H9 (cell line): ENCODE data around the gene KIAA1614. TPM values are rescaled to one million over a fixed set of nuclear protein-coding genes. Genes with fewer than 3 reads are reported as not detected.

Experiments used
- DNase-seq: peaks from one replicate; pipeline ENCODE4 v3.0.0-alpha.2; 2017
- H2AFZ ChIP-seq: one replicate; pipeline ENCODE4 v1.6.1; 2013; ENCODE audit warnings: mild to moderate bottlenecking, low read length, control low read depth, moderate library complexity
- H2AK5ac ChIP-seq: 2 replicates; pipeline ENCODE4 v1.6.1; 2013; ENCODE audit warnings: low read length, control low read depth, mixed read lengths; ENCODE audit not compliant: insufficient read length
- H2BK120ac ChIP-seq: one replicate; pipeline ENCODE4 v1.6.1; 2013; ENCODE audit warnings: low read depth, mild to moderate bottlenecking, low read length, control low read depth, inconsistent platforms; ENCODE audit not compliant: poor library complexity, severe bottlenecking
- H2BK12ac ChIP-seq: 2 replicates; pipeline ENCODE4 v1.6.1; 2013; ENCODE audit warnings: low read length, control low read depth, mixed read lengths, low read depth; ENCODE audit not compliant: insufficient read length
- H2BK15ac ChIP-seq: 2 replicates; pipeline ENCODE4 v1.6.1; 2013; ENCODE audit warnings: low read depth, low read length, control low read depth
- H2BK20ac ChIP-seq: one replicate; pipeline ENCODE4 v1.6.1; 2013; ENCODE audit warnings: low read depth, mild to moderate bottlenecking, low read length, control low read depth, inconsistent platforms; ENCODE audit not compliant: poor library complexity, severe bottlenecking
- H2BK5ac ChIP-seq: 2 replicates; pipeline ENCODE4 v1.6.1; 2013; ENCODE audit warnings: low read length, control low read depth, mixed read lengths; ENCODE audit not compliant: insufficient read length
- H3K14ac ChIP-seq: 2 replicates; pipeline ENCODE4 v1.6.1; 2013; ENCODE audit warnings: low read length, control low read depth; ENCODE audit not compliant: insufficient read depth
- H3K18ac ChIP-seq: 2 replicates; pipeline ENCODE4 v1.6.1; 2013; ENCODE audit warnings: low read depth, mild to moderate bottlenecking, mixed read lengths, low read length, control low read depth; ENCODE audit not compliant: insufficient read length
- H3K23ac ChIP-seq: 2 replicates; pipeline ENCODE4 v1.6.1; 2013; ENCODE audit warnings: low read length, control low read depth, mixed read lengths, low read depth; ENCODE audit not compliant: insufficient read length
- H3K23me2 ChIP-seq: 2 replicates; pipeline ENCODE4 v1.6.1; 2013; ENCODE audit warnings: low read depth, mild to moderate bottlenecking, mixed read lengths, low read length, control low read depth; ENCODE audit not compliant: insufficient read length, poor library complexity, severe bottlenecking
- H3K27ac ChIP-seq: 2 replicates; pipeline ENCODE4 v1.5.1; 2013; ENCODE audit warnings: low read length, control low read depth, mixed read lengths, low read depth; ENCODE audit not compliant: insufficient read length
- H3K27me3 ChIP-seq: 2 replicates; pipeline ENCODE4 v1.6.1; 2013; ENCODE audit warnings: low read length, control low read depth, inconsistent platforms; ENCODE audit not compliant: insufficient read depth
- H3K4ac ChIP-seq: 2 replicates; pipeline ENCODE4 v1.6.1; 2013; ENCODE audit warnings: low read depth, mild to moderate bottlenecking, control low read depth, inconsistent platforms, low read length, moderate library complexity
- H3K4me1 ChIP-seq: 2 replicates; pipeline ENCODE4 v1.6.1; 2013; ENCODE audit warnings: low read length, control low read depth, inconsistent platforms; ENCODE audit not compliant: insufficient read depth
- H3K4me2 ChIP-seq: 2 replicates; pipeline ENCODE4 v1.6.1; 2013; ENCODE audit warnings: low read length, control low read depth, mixed read lengths; ENCODE audit not compliant: insufficient read length, insufficient read depth
- H3K56ac ChIP-seq: 2 replicates; pipeline ENCODE4 v1.6.1; 2013; ENCODE audit warnings: low read depth, mild to moderate bottlenecking, mixed read lengths, low read length, control low read depth; ENCODE audit not compliant: insufficient read length
- H3K79me1 ChIP-seq: 2 replicates; pipeline ENCODE4 v1.6.1; 2013; ENCODE audit warnings: low read depth, mild to moderate bottlenecking, moderate library complexity, low read length, control low read depth, inconsistent platforms; ENCODE audit not compliant: insufficient read depth, poor library complexity, severe bottlenecking
- H3K79me2 ChIP-seq: 2 replicates; pipeline ENCODE4 v1.6.1; 2013; ENCODE audit warnings: low read length, control low read depth, inconsistent platforms; ENCODE audit not compliant: insufficient read depth
- H3K9ac ChIP-seq: 2 replicates; pipeline ENCODE4 v1.6.1; 2013; ENCODE audit warnings: low read length, control low read depth, mixed read lengths; ENCODE audit not compliant: insufficient read length; ENCODE audit errors: extremely low read depth
- H3K9me3 ChIP-seq: one replicate; pipeline ENCODE4 v1.6.1; 2013; ENCODE audit warnings: low read depth, low read length, inconsistent platforms; ENCODE audit not compliant: control insufficient read depth
- H3T11ph ChIP-seq: one replicate; pipeline ENCODE4 v1.6.1; 2013; ENCODE audit warnings: mild to moderate bottlenecking, low read length, control low read depth, inconsistent platforms
- H4K20me1 ChIP-seq: one replicate; pipeline ENCODE4 v1.6.1; 2013; ENCODE audit not compliant: control insufficient read depth, insufficient read length, insufficient read depth
- H4K5ac ChIP-seq: 2 replicates; pipeline ENCODE4 v1.6.1; 2013; ENCODE audit warnings: low read depth, mild to moderate bottlenecking, mixed read lengths, low read length, control low read depth; ENCODE audit not compliant: insufficient read length
- H4K8ac ChIP-seq: replicated peaks from 2 replicates; pipeline ENCODE4 v1.6.1; 2013; ENCODE audit warnings: low read length, control low read depth, mixed read lengths, low read depth; ENCODE audit not compliant: insufficient read length
- H4K91ac ChIP-seq: 2 replicates; pipeline ENCODE4 v1.6.1; 2013; ENCODE audit warnings: low read depth, mild to moderate bottlenecking, moderate library complexity, mixed read lengths, low read length, control low read depth; ENCODE audit not compliant: insufficient read length
- H3K27ac Mint-ChIP-seq, 3 experiments: 2 replicates in 2 of 3; 3 replicates in 1 of 3; pipeline ENCODE4 v1.8.0; 2020 to 2021; ENCODE audit warnings: mixed read lengths in 3 of 3, mild to moderate bottlenecking in 1 of 3, moderate library complexity in 1 of 3
- H3K27me3 Mint-ChIP-seq: 2 replicates; pipeline ENCODE4 v1.8.0; 2021; ENCODE audit warnings: low read depth, mild to moderate bottlenecking, moderate library complexity, mixed read lengths
- H3K36me3 Mint-ChIP-seq, 3 experiments: 2 replicates in 2 of 3; 3 replicates in 1 of 3; pipeline ENCODE4 v1.8.0; 2020 to 2021; ENCODE audit warnings: low read depth in 3 of 3, mixed read lengths in 3 of 3; ENCODE audit not compliant: insufficient read depth in 1 of 3
- H3K4me1 Mint-ChIP-seq, 2 experiments: 2 replicates each; pipeline ENCODE4 v1.8.0; 2020; ENCODE audit warnings: mixed read lengths in 2 of 2
- H3K4me3 Mint-ChIP-seq, 2 experiments: 2 replicates in 1 of 2; 3 replicates in 1 of 2; pipeline ENCODE4 v1.8.0; 2020 to 2021; ENCODE audit warnings: mild to moderate bottlenecking in 2 of 2, mixed read lengths in 2 of 2, moderate library complexity in 1 of 2
- H3K9me3 Mint-ChIP-seq, 2 experiments: 2 replicates in 1 of 2; 3 replicates in 1 of 2; pipeline ENCODE4 v1.8.0; 2020; ENCODE audit warnings: mild to moderate bottlenecking in 2 of 2, mixed read lengths in 2 of 2, moderate library complexity in 1 of 2
- CTCF ChIP-seq: fragments of 200-600 bp; sonication (generic); conservative IDR thresholded peaks from 3 replicates; pipeline ENCODE4 v1.8.0; 2021; ENCODE audit warnings: antibody characterized with exemption, mild to moderate bottlenecking
- WGBS: extraction: QIAGEN DNeasy Blood & Tissue Kit; methylation state at CpG from one replicate; pipeline ENCODE4 v1.1.7; 2013; ENCODE audit warnings: missing lambda C conversion rate, low lambda C conversion rate, mixed read lengths; ENCODE audit not compliant: insufficient read length; ENCODE audit errors: extremely low coverage; 5-methylcytosine and 5-hydroxymethylcytosine counted together
- total RNA-seq: library from RNA; stranded (reverse); gene quantifications from 2 replicates; pipeline ENCODE4 v1.2.1, GENCODE V29; 2021

Gene KIAA1614
- total RNA-seq, 1 experiment from 2014 or later, result 1.3 TPM

- Histone ChIP-seq H3K79me1 (peaks cover 3% of the 10 kb centered on the region), H3K79me2 (no peaks in the 10 kb centered on the region), H3K9ac (no peak overlapping the region), H4K8ac (no peak overlapping the region), H2AFZ (no peak overlapping the region), H4K20me1 (no peaks in the 10 kb centered on the region), H2BK20ac (no peak overlapping the region), H3K4ac (no peak overlapping the region), H2AK5ac (no peak overlapping the region), H3K56ac (no peak overlapping the region), H2BK120ac (no peak overlapping the region), H3K27ac (no peak overlapping the region), H3K23me2 (no peaks in the 10 kb centered on the region), H3K23ac (no peak overlapping the region), H3K14ac (no peak overlapping the region), H3K18ac (no peak overlapping the region), H2BK15ac (no peak overlapping the region), H2BK5ac (no peak overlapping the region), H2BK12ac (no peak overlapping the region), H3K4me1 (no peaks in the 10 kb centered on the region), H3T11ph (no peak overlapping the region), H3K27me3 (no peaks in the 10 kb centered on the region), H3K4me2 (no peak overlapping the region), H4K91ac (no peak overlapping the region), H4K5ac (no peak overlapping the region), H3K9me3 (no peaks in the 10 kb centered on the region)
- H3K4me1 Mint-ChIP-seq, result peaks cover 8 to 9% of the 10 kb centered on the region in 2 experiments; a peak in 2 of 4 replicates
- no peak for DNase-seq
- peaks cover 14 to 16% of the 10 kb centered on the region in 2 experiments for H3K9me3 Mint-ChIP-seq
- no peak overlapping the region for H3K4me3 Mint-ChIP-seq
- WGBS, result no CpG with 5 or more reads among the region's 6 CpGs
- no peak for TF ChIP-seq CTCF
- H3K27ac Mint-ChIP-seq, result no peak overlapping the region
- no peaks in the 10 kb centered on the region for H3K27me3 Mint-ChIP-seq
- peaks cover 35 to 69% (median 41%) of the 10 kb centered on the region in 3 experiments for H3K36me3 Mint-ChIP-seq
Measured at GRCh38 chr1:180964595-180964994, 51.9 kb downstream of the KIAA1614 start.
